COLO668 (cell line): Measurements from ENCODE around the gene MUC4.
"Not testable (repeated sequence)": the region's sequence is repeated elsewhere in the genome, so short reads cannot be mapped to it uniquely, and the experiment has no call there.

Experiments
- DNase-seq: peaks from one replicate; lab custom pipeline; 2025; ENCODE audit not compliant: unreplicated experiment; lab: John Stamatoyannopoulos, UW

The MUC4 gene

GRCh38 chr3:195816276-195816913 lies 4.7 kb upstream of the MUC4 start:
- not testable (repeated sequence) for DNase-seq

- DNase-seq: no peak
Measured at GRCh38 chr3:195815169-195815771, 3.5 kb upstream of the MUC4 start.

GRCh38 chr3:195813916-195814640 lies 2.3 kb upstream of the MUC4 start:
- DNase-seq: no peak

GRCh38 chr3:195812366-195812765 lies 637 bp upstream of the MUC4 start:
- DNase-seq: no peak

GRCh38 chr3:195810455-195810845 lies 1.3 kb downstream of the MUC4 start:
- DNase-seq: no peak

GRCh38 chr3:195809796-195810454 lies 1.8 kb downstream of the MUC4 start:
- no peak for DNase-seq

GRCh38 chr3:195809291-195809785 lies 2.4 kb downstream of the MUC4 start:
- DNase-seq: no peak

- no peak for DNase-seq
Measured at GRCh38 chr3:195808741-195809290, 2.9 kb downstream of the MUC4 start.

- DNase-seq: no peak
Measured at GRCh38 chr3:195807681-195808121, 4.0 kb downstream of the MUC4 start.

GRCh38 chr3:195806916-195807231 lies 4.9 kb downstream of the MUC4 start:
- no peak for DNase-seq

GRCh38 chr3:195806211-195806915 lies 5.4 kb downstream of the MUC4 start:
- DNase-seq: no peak

- not testable (repeated sequence) for DNase-seq
Measured at GRCh38 chr3:195805588-195805987, 6.1 kb downstream of the MUC4 start.

GRCh38 chr3:195805181-195805580 lies 6.5 kb downstream of the MUC4 start:
- DNase-seq: no peak

GRCh38 chr3:195803289-195803908 lies 8.3 kb downstream of the MUC4 start:
- no peak for DNase-seq

- no peak for DNase-seq
Measured at GRCh38 chr3:195802795-195803194, 8.9 kb downstream of the MUC4 start.

GRCh38 chr3:195802261-195802701 lies 9.4 kb downstream of the MUC4 start:
- no peak for DNase-seq

GRCh38 chr3:195801251-195802183 lies 10.2 kb downstream of the MUC4 start:
- DNase-seq: no peak

- DNase-seq: no peak
Measured at GRCh38 chr3:195800240-195800639, 11.5 kb downstream of the MUC4 start.

GRCh38 chr3:195796795-195797194 lies 14.9 kb downstream of the MUC4 start:
- DNase-seq: no peak
